Measurements from ENCODE around the gene CLCN7. TPM values are rescaled to one million over a fixed set of nuclear protein-coding genes. Genes with fewer than 3 reads are reported as not detected.

The CLCN7 gene
- total and polyA plus RNA-seq, 9 of the 15 experiments (the other 6 are each of a cell fraction or from before 2014, with no cell fraction given) = 0.06 to 126 (median 18.7) TPM

GRCh38 chr16:1474796-1475551 lies at the start of gene CLCN7 (continued):
- peak; percentile 47; the same call in 1 of the 2 replicates for TF ChIP-seq DMBX1 (CRISPR knock-in tag; IDR thresholded peaks at IDR 0.05; ENCODE audit: borderline replicate concordance)
- peak; percentile 58; the same call in 1 of the 2 replicates for TF ChIP-seq ZNF124 (CRISPR knock-in tag; IDR thresholded peaks at IDR 0.05)
- no peak for TF ChIP-seq MLLT1 (IDR thresholded peaks at IDR 0.05)
- no peak for TF ChIP-seq SP2 (IDR thresholded peaks at IDR 0.05; ENCODE audit: extremely low read depth, low read depth, low read length, poor library complexity, severe bottlenecking)
- no peak for TF ChIP-seq CBX2 (IDR thresholded peaks at IDR 0.05; ENCODE audit: insufficient read depth, low read length, poor library complexity, severe bottlenecking)
- TF ChIP-seq CHD1 (IDR thresholded peaks at IDR 0.05; ENCODE audit: low read length) = no peak
- TF ChIP-seq MBD2 (IDR thresholded peaks at IDR 0.05; ENCODE audit: borderline replicate concordance, low read depth) = peak; percentile 29; the same call in 1 of the 2 replicates
- peak; percentile 93 to 98 for TF ChIP-seq MNT (conservative IDR thresholded peaks at IDR 0.05)
- peak; percentile 28; the same call in 1 of the 2 replicates for TF ChIP-seq CREB1 (IDR thresholded peaks at IDR 0.05)
- peak; percentile 76 for TF ChIP-seq CREB1 (CRISPR knock-in tag; IDR thresholded peaks at IDR 0.05)
- peak; percentile 39 for TF ChIP-seq TAF1 (IDR thresholded peaks at IDR 0.05; ENCODE audit: control insufficient read depth, extremely low read depth, insufficient read depth, low read length, severe bottlenecking)
- TF ChIP-seq FOXK1 (CRISPR knock-in tag; IDR thresholded peaks at IDR 0.05; ENCODE audit: borderline replicate concordance) = 0 out of 2 replicates have a peak, but pooled peaks have one; percentile 61
- TF ChIP-seq POLR2G (IDR thresholded peaks at IDR 0.05; ENCODE audit: low read depth, low read length) = peak; percentile 96
- peak; percentile 80 for TF ChIP-seq CREM (IDR thresholded peaks at IDR 0.05; ENCODE audit: low read depth)
- no peak for TF ChIP-seq BRD9 (IDR thresholded peaks at IDR 0.05; ENCODE audit: low read depth, partially characterized antibody)
- peak; percentile 72 for TF ChIP-seq ZNF395 (CRISPR knock-in tag; IDR thresholded peaks at IDR 0.05)

Data from K562 (cell line).